HUES48 (cell line): ENCODE results near the gene SDK1.

Source experiments
- H3K27ac ChIP-seq: one replicate; pipeline ENCODE4 v1.7.0; 2013; ENCODE audit warnings: low read depth, low read length, inconsistent platforms
- H3K27me3 ChIP-seq: 2 replicates; pipeline ENCODE4 v1.6.1; 2013; ENCODE audit warnings: mild to moderate bottlenecking, low read length; ENCODE audit not compliant: control insufficient read depth, insufficient read depth
- H3K36me3 ChIP-seq: 2 replicates; pipeline ENCODE4 v1.6.1; 2013; ENCODE audit warnings: low read length; ENCODE audit not compliant: control insufficient read depth, insufficient read depth
- H3K4me1 ChIP-seq: 2 replicates; pipeline ENCODE4 v1.6.1; 2013; ENCODE audit warnings: mild to moderate bottlenecking, low read length; ENCODE audit not compliant: control insufficient read depth, insufficient read depth
- H3K4me3 ChIP-seq: 2 replicates; pipeline ENCODE4 v1.5.1; 2013; ENCODE audit warnings: mild to moderate bottlenecking, low read depth, low read length
- H3K9ac ChIP-seq: 2 replicates; pipeline ENCODE4 v1.6.1; 2013; ENCODE audit warnings: mild to moderate bottlenecking, low read depth, low read length, moderate library complexity
- H3K9me3 ChIP-seq: 2 replicates; pipeline ENCODE4 v1.6.1; 2013; ENCODE audit warnings: low read length; ENCODE audit not compliant: control insufficient read depth, insufficient read depth

SDK1 gene

DNA sequence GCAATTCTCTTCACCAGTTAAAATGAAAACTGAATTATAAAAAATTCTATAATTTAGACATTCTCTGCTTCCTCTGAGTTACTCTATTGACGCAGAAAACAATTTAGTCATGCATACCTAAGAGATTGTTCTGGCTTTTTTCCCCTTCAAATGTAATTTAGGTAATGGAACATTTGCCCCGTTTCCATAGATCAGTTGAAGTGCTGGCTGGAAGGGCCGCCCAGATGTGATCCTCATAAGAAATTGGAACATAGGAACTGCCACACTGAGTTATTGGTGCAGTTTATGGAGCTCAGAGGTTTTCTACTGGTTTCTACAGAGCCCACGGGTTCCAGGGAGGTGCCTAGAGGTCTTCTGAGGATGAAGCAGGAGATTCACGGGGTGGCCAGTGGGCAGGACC, 581.7 kb downstream of the SDK1 start:
- H3K27me3 ChIP-seq = no peaks in the 10 kb centered on the region
- no peaks in the 10 kb centered on the region for H3K36me3 ChIP-seq

DNA sequence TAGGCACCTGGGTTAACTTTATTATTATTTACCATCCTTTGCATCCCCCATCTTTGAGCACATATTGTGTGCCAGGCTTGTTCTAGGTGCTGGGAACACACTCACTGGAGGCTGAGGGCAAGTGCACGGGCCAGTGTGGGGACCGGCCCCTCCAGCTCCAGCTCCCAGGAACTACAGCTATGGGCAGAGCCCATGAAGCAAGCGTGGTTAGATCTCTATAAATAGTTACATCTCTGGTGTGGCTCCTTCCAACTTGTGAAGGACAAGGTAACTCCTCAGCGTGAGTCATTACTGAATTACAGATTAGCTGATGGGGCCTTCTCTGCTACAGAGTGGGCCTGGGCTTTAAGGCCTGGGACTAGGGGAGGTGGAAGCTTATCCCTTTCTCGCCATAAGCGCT, 583.5 kb downstream of the SDK1 start:
- H3K9ac ChIP-seq = no peak overlapping the region
- H3K27ac ChIP-seq = no peak overlapping the region
- no peaks in the 10 kb centered on the region for H3K27me3 ChIP-seq
- H3K36me3 ChIP-seq = no peaks in the 10 kb centered on the region
- no peak overlapping the region for H3K4me3 ChIP-seq
- H3K4me1 ChIP-seq = 0 out of 2 replicates have a peak, but pooled peaks cover 9% of the 10 kb centered on the region
- no peaks in the 10 kb centered on the region for H3K9me3 ChIP-seq

More for the DNA sequence above, 581.7 kb downstream of the SDK1 start:
- Histone ChIP-seq H3K9ac (no peak overlapping the region), H3K27ac (no peak overlapping the region), H3K9me3 (no peaks in the 10 kb centered on the region), H3K4me3 (no peak overlapping the region), H3K4me1 (0 out of 2 replicates have a peak, but pooled peaks cover 9% of the 10 kb centered on the region)

- no peaks in the 10 kb centered on the region for H3K36me3 ChIP-seq
- H3K4me1 ChIP-seq = 0 out of 2 replicates have a peak, but pooled peaks cover 9% of the 10 kb centered on the region
These were observed 586.1 kb downstream of the SDK1 start for GRCh38 chr7:3887096-3887690.

GRCh38 chr7:3888096-3888495, 587.0 kb downstream of the SDK1 start:
- Histone ChIP-seq H3K9ac (no peak overlapping the region), H3K36me3 (no peaks in the 10 kb centered on the region), H3K27ac (no peak overlapping the region), H3K27me3 (no peaks in the 10 kb centered on the region), H3K9me3 (no peaks in the 10 kb centered on the region), H3K4me1 (0 out of 2 replicates have a peak, but pooled peaks cover 9% of the 10 kb centered on the region), H3K4me3 (no peak overlapping the region)

More at GRCh38 chr7:3887096-3887690, 586.1 kb downstream of the SDK1 start:
- no peaks in the 10 kb centered on the region for H3K9me3 ChIP-seq
- no peak overlapping the region for H3K9ac ChIP-seq
- no peak overlapping the region for H3K27ac ChIP-seq
- H3K4me3 ChIP-seq = no peak overlapping the region
- H3K27me3 ChIP-seq = no peaks in the 10 kb centered on the region

DNA sequence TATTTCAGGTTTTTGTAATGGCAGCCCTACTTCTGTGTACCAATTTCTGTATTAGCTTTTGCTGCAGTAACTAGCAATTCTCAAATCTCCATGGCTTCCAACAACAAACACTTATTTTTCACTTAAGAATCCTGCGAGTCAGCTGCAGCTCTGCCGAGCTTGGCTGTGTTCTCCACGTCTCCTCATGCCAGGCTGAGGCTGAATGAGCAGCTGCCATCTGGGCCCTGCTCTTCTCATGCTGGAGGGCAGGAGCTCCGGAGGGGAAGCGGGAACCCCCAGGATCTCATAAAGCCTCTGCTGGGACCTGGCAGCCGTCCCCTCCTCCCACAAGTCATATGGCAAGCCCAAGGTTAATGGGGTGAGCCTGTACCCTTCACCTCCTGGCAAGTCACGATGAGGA, 591.1 kb downstream of the SDK1 start:
- Histone ChIP-seq H3K27me3 (no peaks in the 10 kb centered on the region), H3K9ac (no peak overlapping the region)

GRCh38 chr7:3892686-3893085, 591.6 kb downstream of the SDK1 start:
- Histone ChIP-seq H3K9ac (no peak overlapping the region), H3K4me1 (0 out of 2 replicates have a peak, but pooled peaks cover under 1% of the 10 kb centered on the region), H3K27ac (no peak overlapping the region), H3K4me3 (no peak overlapping the region), H3K9me3 (no peaks in the 10 kb centered on the region), H3K36me3 (no peaks in the 10 kb centered on the region), H3K27me3 (no peaks in the 10 kb centered on the region)

More for the DNA sequence above, 591.1 kb downstream of the SDK1 start:
- Histone ChIP-seq H3K9me3 (no peaks in the 10 kb centered on the region), H3K4me1 (0 out of 2 replicates have a peak, but pooled peaks cover 6% of the 10 kb centered on the region), H3K36me3 (no peaks in the 10 kb centered on the region), H3K27ac (no peak overlapping the region), H3K4me3 (no peak overlapping the region)

DNA sequence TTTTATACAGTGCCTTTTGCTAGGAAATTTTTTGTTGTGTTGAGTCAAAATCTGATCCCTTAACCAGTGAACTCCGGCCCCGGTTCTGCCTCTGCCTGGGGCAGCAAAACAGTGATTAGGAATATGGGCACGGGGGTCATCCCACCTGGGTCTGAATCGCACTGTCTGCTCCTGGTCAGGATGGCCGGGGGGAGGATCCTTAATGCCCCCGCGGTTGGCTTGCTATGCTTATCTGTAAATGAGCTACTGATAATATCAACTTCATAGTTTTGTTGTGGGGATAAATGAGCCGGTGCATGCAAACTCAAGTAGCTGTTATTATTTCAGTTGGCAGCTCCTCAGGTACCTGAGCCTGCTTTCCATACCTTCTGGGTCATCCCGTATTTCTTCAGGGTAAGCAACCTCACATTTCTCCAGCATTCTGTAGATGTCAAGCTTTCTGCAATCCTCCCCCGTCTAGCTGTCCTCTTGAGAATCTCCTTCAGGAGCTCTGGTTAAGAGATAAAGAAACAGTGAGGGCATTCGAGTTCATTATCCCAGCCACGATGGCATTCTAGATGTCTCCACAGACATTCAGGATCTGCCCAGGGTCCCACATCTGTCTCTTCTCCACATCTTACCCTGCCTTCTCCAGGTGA, 592.2 kb downstream of the SDK1 start:
- peaks cover 4% of the 10 kb centered on the region; the same call in 1 of the 2 replicates for H3K4me1 ChIP-seq
- no peak overlapping the region for H3K27ac ChIP-seq
- H3K9me3 ChIP-seq = no peaks in the 10 kb centered on the region
- H3K27me3 ChIP-seq = no peaks in the 10 kb centered on the region
- H3K36me3 ChIP-seq = no peaks in the 10 kb centered on the region
- no peak overlapping the region for H3K4me3 ChIP-seq
- no peak overlapping the region for H3K9ac ChIP-seq

- no peaks in the 10 kb centered on the region for H3K36me3 ChIP-seq
- H3K27me3 ChIP-seq = no peaks in the 10 kb centered on the region
- H3K9me3 ChIP-seq = no peaks in the 10 kb centered on the region
- no peak overlapping the region for H3K9ac ChIP-seq
- peaks cover 5% of the 10 kb centered on the region; the same call in 1 of the 2 replicates for H3K4me1 ChIP-seq
- H3K4me3 ChIP-seq = no peak overlapping the region
- H3K27ac ChIP-seq = no peak overlapping the region
These were observed 592.7 kb downstream of the SDK1 start for GRCh38 chr7:3893789-3894153.

DNA sequence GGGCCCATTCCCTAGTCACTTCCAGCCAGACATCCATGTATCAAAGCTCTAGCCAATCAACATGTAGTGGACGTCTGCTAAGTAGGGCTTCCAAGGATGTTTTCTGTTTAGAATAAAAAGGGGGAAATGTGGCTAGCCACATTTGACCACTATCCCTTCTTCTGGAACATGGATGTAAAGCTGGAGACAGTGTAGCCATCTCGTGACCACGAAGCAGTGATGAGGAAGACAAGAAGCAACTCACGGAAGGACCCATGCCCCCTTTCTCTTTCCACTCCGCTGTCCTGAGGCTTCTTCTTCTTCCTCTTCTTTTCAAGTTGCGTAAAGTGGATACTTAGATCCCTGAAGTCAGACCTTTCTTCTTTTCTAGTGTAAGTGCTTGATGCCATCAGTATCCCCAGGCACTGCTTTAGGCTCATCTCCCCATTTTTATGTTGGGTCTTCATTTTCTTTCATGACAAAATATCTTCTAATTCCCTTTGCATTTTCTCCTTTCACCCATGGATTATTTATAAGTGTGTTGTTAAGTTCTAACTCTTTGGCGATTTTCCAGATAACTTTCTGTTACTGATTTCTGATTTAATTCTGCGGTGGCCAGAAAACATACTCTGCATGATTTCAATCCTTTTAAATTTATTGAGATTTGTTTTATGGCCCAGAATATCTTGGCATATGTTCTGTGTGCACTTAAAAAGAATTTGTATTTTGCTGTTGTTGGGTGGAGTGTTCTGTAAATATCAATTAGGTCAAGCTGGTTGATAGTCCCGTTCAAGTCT, 594.5 kb downstream of the SDK1 start:
- no peaks in the 10 kb centered on the region for H3K36me3 ChIP-seq

DNA sequence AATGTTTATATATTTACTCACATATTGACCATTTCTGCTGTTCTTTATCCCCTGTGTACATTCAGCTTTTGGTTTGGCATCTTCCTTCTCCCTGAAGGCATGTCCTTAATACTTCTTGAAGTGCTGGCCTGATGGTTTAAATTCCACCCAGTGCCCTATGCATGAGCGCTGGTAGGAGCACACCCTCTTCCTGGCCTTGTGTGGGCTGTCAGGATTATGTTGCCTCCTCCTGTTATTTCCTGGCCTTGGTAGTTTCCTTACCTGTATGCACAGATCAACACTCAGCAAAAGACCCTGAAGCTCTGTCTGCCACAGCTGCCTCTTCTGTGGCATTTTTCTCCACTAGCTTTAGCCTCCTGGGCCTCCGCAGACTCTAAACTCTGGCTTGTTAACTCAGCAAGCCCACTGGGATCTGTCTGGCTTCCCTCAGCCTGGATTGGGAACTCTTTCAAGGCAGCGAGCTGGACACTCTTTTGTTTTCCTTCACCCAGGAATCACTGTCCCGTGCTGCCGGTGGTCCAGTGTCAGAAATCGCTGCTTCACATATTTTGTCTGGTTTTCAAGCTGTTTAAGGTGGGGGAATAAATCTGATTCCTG, 595.2 kb downstream of the SDK1 start:
- Histone ChIP-seq H3K36me3 (no peaks in the 10 kb centered on the region), H3K9ac (no peak overlapping the region), H3K4me1 (peaks cover 9% of the 10 kb centered on the region), H3K27ac (no peak overlapping the region), H3K4me3 (no peak overlapping the region), H3K27me3 (no peaks in the 10 kb centered on the region), H3K9me3 (no peaks in the 10 kb centered on the region)

More for the DNA sequence above, 594.5 kb downstream of the SDK1 start:
- H3K27ac ChIP-seq = no peak overlapping the region
- no peaks in the 10 kb centered on the region for H3K9me3 ChIP-seq
- no peak overlapping the region for H3K4me3 ChIP-seq
- no peak overlapping the region for H3K9ac ChIP-seq
- peaks cover 9% of the 10 kb centered on the region for H3K4me1 ChIP-seq
- no peaks in the 10 kb centered on the region for H3K27me3 ChIP-seq
